NCI-H1436 (cell line): Measurements from ENCODE around the gene ZNF536.

Experiments
- DNase-seq: peaks from one replicate; lab custom pipeline; 2025; lab: John Stamatoyannopoulos, UW

Gene ZNF536

DNA sequence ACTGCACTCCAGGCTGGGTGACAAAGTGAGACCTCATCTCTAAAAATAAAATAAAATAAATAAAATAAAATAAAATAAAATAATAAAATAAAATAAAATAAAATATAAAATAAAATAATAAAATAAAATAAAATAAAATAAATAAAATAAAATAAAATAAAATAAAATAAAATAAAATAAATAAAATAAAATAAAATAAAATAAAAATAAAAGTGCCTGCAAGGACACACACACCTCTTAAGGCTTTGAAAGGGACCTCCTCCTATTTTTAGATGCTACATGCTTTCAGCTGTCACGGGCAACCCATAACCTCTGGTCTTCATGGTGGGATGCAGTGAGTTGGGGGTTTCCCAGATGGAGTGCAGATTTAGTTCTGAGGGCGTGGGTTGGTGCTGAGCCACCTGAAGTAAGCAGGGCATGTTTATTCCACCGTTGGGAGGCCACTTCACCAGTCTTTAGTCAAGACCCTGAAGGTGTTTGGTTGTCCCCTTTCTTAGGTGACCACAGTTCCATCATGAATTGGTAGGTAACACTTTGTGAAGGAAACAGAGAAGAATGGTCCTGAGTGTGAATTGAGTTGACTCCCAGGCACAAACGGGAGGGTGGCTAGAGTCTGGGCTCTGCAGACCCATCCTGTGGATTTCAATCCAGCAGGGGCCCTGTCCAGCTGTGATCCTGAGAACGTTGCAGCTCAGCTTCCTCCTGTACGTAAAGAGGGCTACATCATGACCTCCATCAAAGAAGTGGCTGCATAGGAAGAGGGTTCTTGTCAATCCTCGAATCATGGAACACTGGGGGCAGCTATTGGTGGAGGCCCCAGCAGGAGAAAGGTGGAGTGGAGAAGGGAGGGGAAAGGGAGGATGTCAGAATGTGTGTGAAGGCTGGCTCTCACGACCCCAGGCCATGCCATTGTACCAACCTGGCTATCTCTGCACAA is 234.2 kb downstream of the ZNF536 start:
- no peak for DNase-seq
